GM23248 (cell line): ENCODE measurements around the gene ZFP2.

Source experiments
- EZH2 ChIP-seq: fragments of 200-600 bp; sonication (generic); IDR thresholded peaks from 2 replicates; pipeline ENCODE4 v1.6.1; 2018; ENCODE audit warnings: antibody characterized with exemption, mild to moderate bottlenecking; ENCODE audit not compliant: insufficient read depth, poor library complexity, severe bottlenecking
- EZH2phosphoT487 ChIP-seq: fragments of 200-600 bp; sonication (generic); IDR thresholded peaks from 2 replicates; pipeline ENCODE4 v1.6.1; 2018; ENCODE audit warnings: antibody characterized with exemption, moderate library complexity, mild to moderate bottlenecking, low read depth; ENCODE audit not compliant: insufficient read depth

DNA sequence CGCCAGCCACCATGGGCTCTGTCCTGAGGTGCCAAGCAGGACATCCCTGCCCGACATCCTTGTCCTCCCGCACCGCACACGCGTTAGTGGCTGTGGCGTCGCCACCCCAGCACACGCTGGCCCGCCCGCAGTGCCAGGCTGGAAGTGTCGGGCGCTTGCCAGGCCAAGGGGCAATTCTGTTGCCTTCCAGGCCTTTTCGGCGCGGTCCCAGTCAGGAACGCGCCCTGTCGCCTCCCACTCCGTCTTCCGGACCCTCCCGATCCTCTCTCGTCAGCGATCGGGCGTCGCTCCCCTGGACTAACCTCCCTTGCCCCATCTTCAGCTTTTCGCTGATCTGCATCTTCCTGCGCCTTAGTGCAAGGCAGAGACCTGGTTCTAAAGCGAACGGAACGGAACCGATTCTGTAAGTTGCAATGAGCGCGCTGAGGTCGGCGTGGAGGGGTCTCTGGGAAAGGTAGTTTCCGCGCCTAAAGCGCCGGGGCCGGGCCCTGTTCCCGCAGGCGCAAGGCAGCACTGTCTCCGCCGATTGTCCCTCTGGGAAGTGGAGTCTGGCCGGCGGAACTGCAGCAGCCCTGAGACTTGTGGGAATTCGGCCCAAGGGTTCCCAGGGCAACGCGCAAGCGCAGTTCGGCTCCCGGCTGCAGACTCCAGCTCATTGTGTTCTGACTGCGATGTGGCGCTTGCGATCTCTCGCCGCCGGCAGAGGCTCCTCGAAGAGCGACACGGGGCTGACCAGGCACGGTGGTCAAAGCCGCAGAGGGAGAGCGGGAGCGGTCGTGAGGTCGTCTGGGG lies 45.1 kb downstream of the ZFP2 start, which contains the start of gene ZNF454:
- TF ChIP-seq EZH2: no peak
- TF ChIP-seq EZH2phosphoT487: no peak
